ENCODE results near the gene IER3. TPM values are rescaled to one million over a fixed set of nuclear protein-coding genes. Genes with fewer than 3 reads are reported as not detected.

Gene IER3
- total and polyA plus RNA-seq, 9 of the 15 experiments (the other 6 are each of a cell fraction or from before 2014, with no cell fraction given): 1.5 to 30.0 (median 11.5) TPM

GRCh38 chr6:30724906-30725667 lies 19.3 kb downstream of the IER3 start (continued):
- TF ChIP-seq ZBTB11 (CRISPR knock-in tag; IDR thresholded peaks at IDR 0.05) (no peak; a peak in 1 of 6 replicates), ZNF398 (CRISPR knock-in tag; IDR thresholded peaks at IDR 0.05) (no peak), MCM7 (IDR thresholded peaks at IDR 0.05) (no peak), SNIP1 (IDR thresholded peaks at IDR 0.05; ENCODE audit: low read depth) (no peak), ZNF253 (CRISPR knock-in tag; conservative IDR thresholded peaks at IDR 0.05) (peak; percentile 60; the same call in 1 of the 2 replicates), ZEB2 (IDR thresholded peaks at IDR 0.05) (no peak), CBX1 (IDR thresholded peaks at IDR 0.05; ENCODE audit: low read depth) (no peak), JUND (IDR thresholded peaks at IDR 0.05; ENCODE audit: borderline replicate concordance, low read depth, low read length) (no peak), JUND (tag; IDR thresholded peaks at IDR 0.05; ENCODE audit: borderline replicate concordance, low read depth, low read length) (no peak), HDAC1 (IDR thresholded peaks at IDR 0.05) (no peak), EGR1 (conservative IDR thresholded peaks at IDR 0.05) (0 out of 2 replicates have a peak, but pooled peaks have one; percentile 4), RBM15 (IDR thresholded peaks at IDR 0.05; ENCODE audit: insufficient read depth, low read length) (no peak), RB1 (IDR thresholded peaks at IDR 0.05; ENCODE audit: low read depth) (no peak), MTA2 (IDR thresholded peaks at IDR 0.05; ENCODE audit: low read depth) (no peak), FOXK1 (CRISPR knock-in tag; IDR thresholded peaks at IDR 0.05; ENCODE audit: borderline replicate concordance) (no peak), BACH1 (tag; IDR thresholded peaks at IDR 0.05) (no peak), RFX1 (IDR thresholded peaks at IDR 0.05) (no peak)
- TF ChIP-seq, protein P1, sequence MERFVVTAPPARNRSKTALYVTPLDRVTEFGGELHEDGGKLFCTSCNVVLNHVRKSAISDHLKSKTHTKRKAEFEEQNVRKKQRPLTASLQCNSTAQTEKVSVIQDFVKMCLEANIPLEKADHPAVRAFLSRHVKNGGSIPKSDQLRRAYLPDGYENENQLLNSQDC (CRISPR knock-in tag; IDR thresholded peaks at IDR 0.05): peak; percentile 68; the same call in 1 of the 2 replicates
- TF ChIP-seq, protein P2, sequence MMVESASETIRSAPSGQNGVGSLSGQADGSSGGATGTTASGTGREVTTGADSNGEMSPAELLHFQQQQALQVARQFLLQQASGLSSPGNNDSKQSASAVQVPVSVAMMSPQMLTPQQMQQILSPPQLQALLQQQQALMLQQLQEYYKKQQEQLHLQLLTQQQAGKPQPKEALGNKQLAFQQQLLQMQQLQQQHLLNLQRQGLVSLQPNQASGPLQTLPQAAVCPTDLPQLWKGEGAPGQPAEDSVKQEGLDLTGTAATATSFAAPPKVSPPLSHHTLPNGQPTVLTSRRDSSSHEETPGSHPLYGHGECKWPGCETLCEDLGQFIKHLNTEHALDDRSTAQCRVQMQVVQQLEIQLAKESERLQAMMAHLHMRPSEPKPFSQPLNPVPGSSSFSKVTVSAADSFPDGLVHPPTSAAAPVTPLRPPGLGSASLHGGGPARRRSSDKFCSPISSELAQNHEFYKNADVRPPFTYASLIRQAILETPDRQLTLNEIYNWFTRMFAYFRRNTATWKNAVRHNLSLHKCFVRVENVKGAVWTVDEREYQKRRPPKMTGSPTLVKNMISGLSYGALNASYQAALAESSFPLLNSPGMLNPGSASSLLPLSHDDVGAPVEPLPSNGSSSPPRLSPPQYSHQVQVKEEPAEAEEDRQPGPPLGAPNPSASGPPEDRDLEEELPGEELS (CRISPR knock-in tag; IDR thresholded peaks at IDR 0.05; ENCODE audit: borderline replicate concordance): no peak
